GM12801 (cell line): ENCODE measurements around the gene PRKCH.

Source experiments
- CTCF ChIP-seq: IDR thresholded peaks from one replicate; pipeline ENCODE4 v1.5.1; 2011; ENCODE audit warnings: control low read depth; ENCODE audit not compliant: insufficient read length; ENCODE audit errors: extremely low read depth

PRKCH gene

GRCh38 chr14:61557854-61558253 is 236.5 kb downstream of the PRKCH start:
- no peak for TF ChIP-seq CTCF

GRCh38 chr14:61558271-61558670 is 236.9 kb downstream of the PRKCH start:
- TF ChIP-seq CTCF = no peak

- TF ChIP-seq CTCF = no peak
Measured at GRCh38 chr14:61559641-61560201, 238.3 kb downstream of the PRKCH start.

GRCh38 chr14:61560323-61560722 is 238.9 kb downstream of the PRKCH start:
- no peak for TF ChIP-seq CTCF

- TF ChIP-seq CTCF = no peak
Measured at GRCh38 chr14:61561104-61561503, 239.7 kb downstream of the PRKCH start.

- no peak for TF ChIP-seq CTCF
Measured at GRCh38 chr14:61561657-61562276, 240.4 kb downstream of the PRKCH start.

- no peak for TF ChIP-seq CTCF
Measured at GRCh38 chr14:61562321-61563161, 241.2 kb downstream of the PRKCH start.
